Activated CD8-positive, alpha-beta memory T cell treated with anti-CD3 and anti-CD28 coated beads, Interleukin-2, amount 50 U/mL, for 24 hours (primary cell): ENCODE measurements around the gene A3GALT2.

Source experiments
- DNase-seq: peaks from one replicate; pipeline ENCODE4 v3.0.0-alpha.2; 2020; ENCODE audit errors: extremely low read depth

A3GALT2 gene

DNA sequence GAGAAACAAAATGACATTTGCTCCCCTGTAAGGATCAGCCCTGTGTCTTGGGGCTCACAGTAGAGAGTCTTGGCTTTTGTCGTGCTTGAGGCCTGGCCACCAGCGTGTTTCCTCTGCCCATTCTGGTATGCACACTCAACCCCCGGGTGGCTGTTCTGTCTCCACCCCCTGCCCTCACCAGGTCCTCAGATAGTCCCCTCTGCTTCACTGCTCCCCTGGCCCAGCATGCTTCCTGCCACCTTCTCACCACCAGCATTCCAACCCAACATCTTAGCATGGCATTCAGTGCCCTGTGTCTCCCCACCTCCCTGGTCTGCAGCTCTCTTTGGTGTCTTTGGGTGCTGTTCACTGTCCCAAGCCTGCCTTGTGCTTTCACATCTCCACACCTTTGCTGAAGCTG, 48.4 kb downstream of the A3GALT2 start:
- DNase-seq: no peak

DNA sequence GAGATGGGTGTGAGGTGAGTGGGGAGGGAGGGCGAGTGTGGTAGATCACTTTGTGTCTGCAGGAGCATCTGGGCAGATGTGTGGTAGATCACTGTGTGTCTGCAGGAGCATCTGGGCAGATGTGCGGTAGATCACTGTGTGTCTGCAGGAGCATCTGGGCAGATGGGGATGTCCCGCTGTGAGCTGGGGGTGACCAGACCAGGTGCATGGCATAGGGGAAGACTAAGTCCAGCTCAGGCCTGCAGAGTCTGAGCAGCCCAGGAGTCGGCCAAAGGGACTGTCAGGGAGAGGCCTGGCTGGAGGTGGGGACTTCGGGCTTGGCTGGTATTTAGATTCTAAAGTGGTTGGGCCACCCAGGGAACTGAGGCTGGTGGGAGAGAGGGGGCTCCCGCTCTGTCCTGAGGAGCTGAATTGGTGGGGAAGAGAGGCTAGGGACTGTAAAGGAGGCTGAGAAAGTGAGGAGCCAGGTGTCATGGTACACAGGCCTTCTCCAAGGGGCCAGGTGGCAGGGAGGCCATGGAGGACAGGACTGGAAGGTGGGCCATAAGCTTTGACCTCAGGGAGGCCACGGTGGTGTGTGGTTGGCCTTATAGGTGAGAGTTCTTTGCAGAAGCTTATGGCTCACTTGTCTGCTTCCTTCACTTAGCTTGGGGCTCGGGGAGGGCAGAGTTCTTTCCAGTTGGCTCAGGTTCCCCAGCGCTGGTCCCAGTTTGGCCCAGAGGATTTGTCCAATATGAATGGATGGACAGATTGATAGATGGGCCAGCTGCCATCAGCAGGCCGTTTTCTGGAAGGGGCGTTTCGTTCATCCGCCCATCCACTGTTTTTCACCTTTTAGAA, 49.0 kb downstream of the A3GALT2 start:
- no peak for DNase-seq

GRCh38 chr1:33270808-33271465, 50.0 kb downstream of the A3GALT2 start:
- no peak for DNase-seq

DNA sequence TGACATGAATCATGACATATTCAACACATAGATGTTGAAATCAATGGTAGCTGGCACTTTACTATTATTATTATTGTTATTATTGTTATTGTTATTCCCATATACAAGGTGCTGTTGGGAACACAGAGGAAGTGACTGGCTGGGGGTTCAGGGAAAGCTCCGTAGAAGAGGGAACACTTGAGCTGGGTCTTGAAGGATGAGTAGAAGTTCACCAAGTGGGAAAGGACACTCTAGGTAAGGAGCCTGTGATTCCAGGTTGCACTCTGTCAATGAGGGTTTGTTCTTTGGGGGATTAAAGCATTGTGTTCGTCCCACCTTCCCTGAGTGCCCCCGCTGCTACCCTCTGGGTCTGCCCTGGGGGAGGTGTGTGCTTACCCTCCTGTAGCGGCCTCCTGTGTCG, 50.5 kb downstream of the A3GALT2 start:
- no peak for DNase-seq

- DNase-seq: no peak
Measured at GRCh38 chr1:33269621-33270020, 51.3 kb downstream of the A3GALT2 start.

DNA sequence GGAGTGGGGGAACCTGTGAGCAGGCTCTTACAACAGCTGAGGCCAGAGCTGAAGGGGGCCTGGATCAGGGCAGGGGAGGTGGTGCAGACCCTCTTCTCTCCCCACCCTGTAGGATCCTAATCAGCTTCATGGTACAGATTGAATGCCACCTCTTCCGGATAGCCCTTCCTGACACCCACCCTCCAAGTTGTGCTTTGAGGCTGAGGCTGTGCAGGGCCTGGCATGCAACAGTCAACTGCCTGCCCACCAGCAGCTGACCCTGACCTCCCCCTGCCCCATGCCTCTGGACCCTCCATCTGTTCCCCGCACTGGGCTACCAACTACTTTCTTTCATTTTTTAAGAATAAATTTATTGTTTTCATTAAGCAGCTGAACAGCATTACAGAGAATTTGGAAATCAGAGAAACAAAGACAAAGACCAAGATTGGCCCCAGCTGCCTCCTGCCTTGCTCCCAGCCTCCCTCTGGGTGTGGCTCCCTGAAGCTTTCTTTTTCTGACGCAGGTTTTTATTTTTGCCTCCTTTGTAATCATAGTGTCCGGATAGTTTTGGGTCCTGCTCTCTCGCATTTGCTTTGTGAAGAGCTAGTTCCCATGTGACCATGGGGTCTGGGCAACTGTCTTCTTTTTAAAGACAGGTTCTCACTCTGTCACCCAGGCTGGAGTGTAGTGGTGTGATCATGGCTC, 51.8 kb downstream of the A3GALT2 start:
- DNase-seq: no peak

DNA sequence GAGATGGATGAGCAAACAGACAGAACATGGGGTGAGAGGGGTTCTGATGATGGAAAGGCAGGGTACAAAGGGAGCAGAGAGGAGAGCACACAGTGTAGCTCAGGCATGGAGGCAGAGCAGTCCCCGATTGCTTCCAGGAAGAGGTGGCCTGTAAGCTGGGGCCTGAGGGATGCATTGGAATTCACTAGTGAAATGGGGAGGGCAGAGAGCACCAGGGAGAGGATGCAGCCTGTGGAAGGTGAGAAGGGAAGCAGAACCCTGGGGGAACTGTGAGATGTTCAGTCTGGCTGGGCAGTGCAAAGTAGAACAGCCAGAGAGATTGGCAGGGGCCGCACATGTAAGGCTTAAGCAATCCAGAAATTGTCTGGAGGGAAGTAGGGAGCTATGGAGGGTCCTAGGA, 52.4 kb downstream of the A3GALT2 start:
- DNase-seq: no peak

DNA sequence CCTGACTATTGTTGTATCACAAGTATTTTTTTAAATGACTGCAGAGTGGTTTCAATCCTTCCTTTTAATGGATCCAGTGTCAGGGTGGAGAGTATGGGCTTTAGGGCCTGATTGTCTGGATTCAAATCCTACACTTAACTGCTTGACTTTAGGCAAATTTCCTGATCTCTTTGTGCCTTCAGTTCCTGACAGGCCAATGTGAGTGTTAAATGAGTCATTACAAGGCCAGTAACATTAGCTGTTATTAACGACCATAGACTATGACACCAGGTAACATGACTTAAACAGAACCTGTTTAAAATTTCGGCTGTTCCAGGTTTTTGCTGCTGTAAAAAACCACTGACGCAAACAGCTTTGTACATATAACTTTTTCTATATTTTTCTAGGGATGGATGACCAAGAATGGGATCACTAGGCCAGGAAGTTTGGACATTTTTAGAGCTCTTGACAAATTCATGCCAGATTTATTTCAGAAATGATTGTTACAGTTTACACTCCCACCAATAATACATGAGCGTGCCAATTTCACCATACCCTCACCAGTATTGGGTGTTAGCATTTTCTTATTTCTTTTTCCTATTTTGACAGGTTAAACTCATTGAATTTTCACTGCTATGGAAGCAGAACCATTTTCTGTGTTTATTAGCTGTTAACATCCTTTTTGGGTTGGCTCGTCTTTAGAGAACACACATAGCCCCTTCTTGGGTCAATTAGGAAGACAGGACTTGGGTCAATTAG, 53.3 kb downstream of the A3GALT2 start:
- no peak for DNase-seq

DNA sequence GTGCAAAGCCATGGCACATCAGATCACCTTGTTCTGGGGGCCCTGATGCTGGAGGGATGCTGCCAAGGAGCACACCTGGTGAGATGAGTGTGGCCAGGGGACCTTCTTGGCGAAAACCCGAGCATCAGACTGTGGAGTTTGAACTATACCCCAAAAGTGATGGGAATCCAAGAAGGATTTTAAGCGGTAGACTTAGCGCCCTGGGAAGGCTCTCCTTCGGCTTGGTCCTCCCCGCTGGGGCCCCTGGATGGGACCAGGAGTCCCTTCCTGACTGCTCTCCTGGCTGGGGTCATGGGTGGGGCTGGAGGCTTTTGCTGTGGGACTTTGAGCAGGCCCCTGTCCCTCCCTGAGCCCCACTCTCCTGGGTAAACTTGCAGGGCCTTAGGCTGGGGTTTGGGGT, 54.1 kb downstream of the A3GALT2 start:
- no peak for DNase-seq

DNA sequence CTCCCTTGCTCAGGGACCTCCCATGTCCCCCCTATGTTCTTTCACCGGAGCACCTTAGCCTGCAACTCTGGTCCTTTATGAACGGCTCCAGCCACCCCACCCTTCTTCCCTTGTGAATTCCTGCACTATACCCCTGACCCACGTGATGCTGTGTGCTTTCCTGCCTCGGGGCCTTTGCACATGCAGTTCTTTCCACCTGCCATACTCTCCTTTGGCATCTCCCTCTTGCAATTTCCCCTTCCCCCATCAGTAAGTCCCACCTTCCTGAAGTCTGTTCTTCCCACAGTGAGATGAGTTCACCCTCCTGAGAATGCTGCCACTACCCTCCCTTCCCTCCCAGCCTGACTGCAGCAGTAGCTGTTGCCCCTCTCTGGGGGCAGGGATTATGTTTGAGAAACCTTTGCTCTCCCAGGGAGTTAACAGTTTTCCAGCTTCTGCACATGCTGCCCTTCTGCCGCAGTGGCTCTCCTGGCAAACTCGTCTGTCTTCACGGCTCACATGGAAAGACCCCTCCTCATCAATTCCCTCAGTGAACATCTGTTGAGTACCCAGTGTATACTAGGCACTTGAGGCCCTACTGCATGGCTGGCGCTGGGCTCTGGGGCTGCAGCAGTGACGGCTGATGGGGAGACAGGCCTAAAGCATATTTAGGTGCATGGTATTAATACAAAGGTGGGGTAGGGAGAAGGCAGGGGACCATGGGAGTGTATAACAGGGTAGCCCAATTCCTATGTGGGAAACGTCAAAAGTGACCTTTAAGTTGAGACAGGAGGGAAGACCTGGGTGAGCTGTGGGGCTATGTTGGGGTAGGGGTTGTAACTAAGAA, 54.9 kb downstream of the A3GALT2 start:
- no peak for DNase-seq

- no peak for DNase-seq
Measured at GRCh38 chr1:33263890-33264504, 56.9 kb downstream of the A3GALT2 start.

DNA sequence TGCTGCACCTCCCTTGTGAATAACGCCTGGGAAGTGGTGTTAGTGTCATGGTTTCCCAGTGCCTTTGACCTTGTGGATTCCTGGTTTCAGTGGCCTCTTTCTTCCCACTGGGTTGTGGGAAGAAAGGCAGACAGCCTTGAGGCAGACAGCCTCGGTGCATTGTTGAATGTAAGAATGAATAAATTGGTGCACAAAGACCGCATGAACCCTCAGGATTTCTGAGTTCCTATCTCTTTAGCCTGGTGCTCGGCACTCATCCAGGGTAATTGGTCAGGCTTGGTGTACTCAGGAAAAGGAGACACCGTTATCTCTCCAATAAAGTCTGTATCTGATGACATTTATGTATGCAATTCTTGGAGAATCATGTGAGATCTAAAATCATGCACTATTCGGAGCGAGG, 59.6 kb downstream of the A3GALT2 start:
- no peak for DNase-seq

- DNase-seq: no peak
Measured at GRCh38 chr1:33260439-33260838, 60.5 kb downstream of the A3GALT2 start.

GRCh38 chr1:33259879-33260278, 61.0 kb downstream of the A3GALT2 start:
- no peak for DNase-seq

DNA sequence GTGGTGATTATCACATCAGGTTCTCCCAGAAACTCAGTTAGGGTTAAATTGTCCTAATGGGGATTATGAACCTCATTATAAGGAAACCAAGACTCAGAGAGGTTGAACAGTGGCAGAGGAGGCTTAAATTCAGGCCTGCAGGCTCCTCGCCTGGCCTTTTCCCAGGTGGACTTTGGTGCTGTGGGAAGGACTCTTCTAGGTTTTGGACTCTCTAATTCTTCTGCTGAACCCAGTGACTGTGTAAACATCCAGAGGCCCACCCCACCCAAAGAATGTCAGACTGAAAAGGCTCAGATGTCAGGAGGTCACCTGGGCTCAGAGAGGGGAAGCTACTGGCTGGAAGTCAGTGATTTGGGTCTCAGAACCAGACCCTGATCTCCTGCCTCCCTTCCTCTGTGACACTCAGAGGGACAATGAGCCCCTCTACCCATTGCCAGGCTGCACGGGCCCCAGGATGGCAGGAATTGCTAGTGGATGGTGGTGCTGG, 62.1 kb downstream of the A3GALT2 start:
- DNase-seq: no peak

- DNase-seq: no peak
Measured at GRCh38 chr1:33257772-33258712, 62.9 kb downstream of the A3GALT2 start.

- no peak for DNase-seq
Measured at GRCh38 chr1:33257207-33257771, 63.6 kb downstream of the A3GALT2 start.
